Hepatocyte (in vitro differentiated cells): ENCODE measurements around the gene WNT11. TPM values are rescaled to one million over a fixed set of nuclear protein-coding genes. Genes with fewer than 3 reads are reported as not detected.

Experiments used
- DNase-seq: peaks from one replicate; pipeline ENCODE4 v3.0.0-alpha.2; 2016; ENCODE audit warnings: low spot score
- H2AFZ ChIP-seq: fragments of 200-600 bp; sonication (generic); 2 replicates; pipeline ENCODE4 v1.6.0; 2016; ENCODE audit warnings: antibody characterized with exemption, mild to moderate bottlenecking
- H3K27ac ChIP-seq: fragments of 200-600 bp; sonication (generic); 2 replicates; pipeline ENCODE4 v1.5.1; 2016; ENCODE audit warnings: mild to moderate bottlenecking
- H3K27me3 ChIP-seq: fragments of 200-600 bp; sonication (generic); 2 replicates; pipeline ENCODE4 v1.6.1; 2016
- H3K36me3 ChIP-seq: fragments of 200-600 bp; sonication (generic); replicated peaks from 2 replicates; pipeline ENCODE4 v1.5.1; 2016; ENCODE audit warnings: low read depth; ENCODE audit not compliant: insufficient read depth
- H3K4me1 ChIP-seq: fragments of 200-600 bp; sonication (generic); 2 replicates; pipeline ENCODE4 v1.5.1; 2016; ENCODE audit warnings: mild to moderate bottlenecking, moderate library complexity; ENCODE audit not compliant: insufficient read depth
- H3K4me2 ChIP-seq: fragments of 200-600 bp; sonication (generic); 2 replicates; pipeline ENCODE4 v1.6.0; 2016
- H3K4me3 ChIP-seq: fragments of 200-600 bp; sonication (generic); 2 replicates; pipeline ENCODE4 v1.5.1; 2016; ENCODE audit warnings: mild to moderate bottlenecking
- H3K79me2 ChIP-seq: fragments of 200-600 bp; sonication (generic); 2 replicates; pipeline ENCODE4 v1.6.0; 2017; ENCODE audit warnings: mild to moderate bottlenecking
- H3K9me2 ChIP-seq: fragments of 200-600 bp; sonication (generic); replicated peaks from 2 replicates; pipeline ENCODE4 v1.6.0; 2017; ENCODE audit warnings: mild to moderate bottlenecking; ENCODE audit not compliant: insufficient read depth
- H3K9me3 ChIP-seq: fragments of 200-600 bp; sonication (generic); 2 replicates; pipeline ENCODE4 v1.5.1; 2016; ENCODE audit warnings: low read depth, mild to moderate bottlenecking
- H4K20me1 ChIP-seq: fragments of 200-600 bp; sonication (generic); 2 replicates; pipeline ENCODE4 v1.6.0; 2016; ENCODE audit warnings: mild to moderate bottlenecking; ENCODE audit not compliant: insufficient read depth, poor library complexity, severe bottlenecking
- EZH2 ChIP-seq: fragments of 200-600 bp; sonication (generic); IDR thresholded peaks from 2 replicates; pipeline ENCODE4 v1.6.1; 2016; ENCODE audit warnings: antibody characterized with exemption, mild to moderate bottlenecking, borderline replicate concordance
- EZH2phosphoT487 ChIP-seq: fragments of 200-600 bp; sonication (generic); IDR thresholded peaks from one replicate; pipeline ENCODE4 v1.6.1; 2018; ENCODE audit warnings: antibody characterized with exemption, mild to moderate bottlenecking, low read depth, moderate library complexity; ENCODE audit not compliant: unreplicated experiment, severe bottlenecking
- WGBS: methylation state at CpG from one replicate; pipeline ENCODE4 v1.1.6; 2016; ENCODE audit warnings: low lambda C conversion rate; ENCODE audit errors: missing lambda C conversion rate; 5-methylcytosine and 5-hydroxymethylcytosine counted together
- polyA plus RNA-seq: library from polyadenylated mRNA; unstranded; fragments of >200 nt; fragmentation: Nextera tagmentation; extraction: Ambion mirVana; gene quantifications from 2 replicates; pipeline ENCODE4 v1.2.1, GENCODE V29; 2016
- total RNA-seq: library from RNA; depleted of rRNA; stranded (reverse); fragments of >200 nt; gene quantifications from 2 replicates; pipeline ENCODE4 v1.2.3, GENCODE V29; 2014
- TF ChIP-seq, protein P1 (sequence below): fragments of 200-600 bp; sonication (generic); IDR thresholded peaks from 2 replicates; pipeline ENCODE4 v1.5.1; 2016; ENCODE audit warnings: antibody characterized with exemption, mild to moderate bottlenecking; ENCODE audit not compliant: poor library complexity

Gene WNT11
- total and polyA plus RNA-seq, 2 experiments from 2014 or later, result 16.4 to 19.1 TPM

DNA sequence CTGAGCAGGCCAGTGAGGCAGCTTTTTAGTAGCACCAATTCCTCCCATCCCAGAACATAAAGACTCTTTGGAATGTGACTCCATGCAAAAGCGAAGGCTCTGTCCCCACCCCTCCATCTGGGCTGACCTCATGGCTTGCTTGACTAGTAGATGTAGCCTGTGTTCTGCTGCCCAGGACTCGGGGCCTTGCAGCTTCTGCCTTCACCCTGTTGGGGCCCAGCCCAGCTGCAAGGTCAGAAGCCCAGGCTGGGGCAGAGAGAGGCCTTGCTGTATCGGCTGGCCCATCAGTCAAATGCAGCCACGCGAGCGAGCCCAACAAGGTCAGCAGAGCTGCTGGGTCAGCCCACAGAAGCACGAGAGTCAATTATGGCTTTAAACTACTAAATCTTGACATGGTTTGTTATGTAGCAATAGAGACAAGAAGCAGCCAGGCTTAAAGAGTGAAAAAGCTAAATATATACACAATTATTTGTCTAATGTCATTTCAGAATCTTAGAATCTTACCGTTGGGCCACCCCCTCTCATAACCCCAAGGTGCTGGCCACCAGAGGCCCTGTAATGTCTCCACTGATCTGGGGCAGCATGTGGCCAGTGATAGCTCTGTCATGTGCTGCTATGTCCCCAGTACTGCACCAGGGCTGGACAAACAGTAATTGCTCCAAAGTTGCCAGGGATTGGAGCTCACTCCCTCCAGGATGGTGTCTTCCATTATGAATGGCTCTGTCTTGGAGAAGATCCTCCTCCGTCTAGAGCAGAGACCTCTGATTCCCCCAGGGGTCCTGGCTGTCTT lies 10.4 kb upstream of the WNT11 start:
- H2AFZ ChIP-seq, result no peak overlapping the region
- no peaks in the 10 kb centered on the region for H4K20me1 ChIP-seq
- no peaks in the 10 kb centered on the region for H3K36me3 ChIP-seq
- no peak for DNase-seq
- no peaks in the 10 kb centered on the region for H3K9me3 ChIP-seq
- H3K9me2 ChIP-seq, result no peaks in the 10 kb centered on the region
- no peak overlapping the region for H3K4me3 ChIP-seq
- no peaks in the 10 kb centered on the region for H3K4me1 ChIP-seq
- H3K27ac ChIP-seq, result no peak overlapping the region
- H3K27me3 ChIP-seq, result peaks cover 21% of the 10 kb centered on the region
- no peak overlapping the region for H3K4me2 ChIP-seq
- TF ChIP-seq, protein P1, sequence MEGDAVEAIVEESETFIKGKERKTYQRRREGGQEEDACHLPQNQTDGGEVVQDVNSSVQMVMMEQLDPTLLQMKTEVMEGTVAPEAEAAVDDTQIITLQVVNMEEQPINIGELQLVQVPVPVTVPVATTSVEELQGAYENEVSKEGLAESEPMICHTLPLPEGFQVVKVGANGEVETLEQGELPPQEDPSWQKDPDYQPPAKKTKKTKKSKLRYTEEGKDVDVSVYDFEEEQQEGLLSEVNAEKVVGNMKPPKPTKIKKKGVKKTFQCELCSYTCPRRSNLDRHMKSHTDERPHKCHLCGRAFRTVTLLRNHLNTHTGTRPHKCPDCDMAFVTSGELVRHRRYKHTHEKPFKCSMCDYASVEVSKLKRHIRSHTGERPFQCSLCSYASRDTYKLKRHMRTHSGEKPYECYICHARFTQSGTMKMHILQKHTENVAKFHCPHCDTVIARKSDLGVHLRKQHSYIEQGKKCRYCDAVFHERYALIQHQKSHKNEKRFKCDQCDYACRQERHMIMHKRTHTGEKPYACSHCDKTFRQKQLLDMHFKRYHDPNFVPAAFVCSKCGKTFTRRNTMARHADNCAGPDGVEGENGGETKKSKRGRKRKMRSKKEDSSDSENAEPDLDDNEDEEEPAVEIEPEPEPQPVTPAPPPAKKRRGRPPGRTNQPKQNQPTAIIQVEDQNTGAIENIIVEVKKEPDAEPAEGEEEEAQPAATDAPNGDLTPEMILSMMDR, result no peak
- TF ChIP-seq EZH2phosphoT487 (no peak), EZH2 (no peak)
- H3K79me2 ChIP-seq, result no peaks in the 10 kb centered on the region
- 77% methylated on average over 9 of the region's 9 CpGs for WGBS

DNA sequence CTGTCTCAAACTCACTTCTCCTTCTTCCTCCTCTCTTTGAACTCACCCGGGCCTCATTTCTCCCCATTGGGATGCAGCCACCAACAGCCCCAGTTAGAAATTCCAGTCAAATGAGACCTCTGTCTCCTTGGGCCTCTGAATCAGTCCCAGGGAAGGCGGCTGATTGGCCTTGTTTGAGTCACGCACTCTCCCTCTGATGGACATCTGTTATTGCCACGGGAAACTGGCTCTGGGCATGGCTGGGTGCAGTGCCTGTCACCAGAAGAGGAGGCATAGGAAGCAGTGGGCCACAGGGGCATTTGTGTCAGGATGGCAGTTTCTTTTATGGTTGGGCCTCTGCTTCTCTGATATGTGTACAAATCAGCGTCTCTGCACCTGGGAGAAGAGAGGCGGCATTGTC lies 9.6 kb upstream of the WNT11 start:
- DNase-seq, result no peak
- no peak overlapping the region for H3K4me3 ChIP-seq
- no peaks in the 10 kb centered on the region for H3K9me3 ChIP-seq
- peaks cover 29% of the 10 kb centered on the region for H3K27me3 ChIP-seq
- H3K27ac ChIP-seq, result no peak overlapping the region
- H3K36me3 ChIP-seq, result no peaks in the 10 kb centered on the region
- H3K79me2 ChIP-seq, result no peaks in the 10 kb centered on the region
- no peak overlapping the region for H3K4me2 ChIP-seq
- no peak overlapping the region for H2AFZ ChIP-seq
- H3K4me1 ChIP-seq, result peaks cover 1% of the 10 kb centered on the region
- H4K20me1 ChIP-seq, result no peaks in the 10 kb centered on the region
- H3K9me2 ChIP-seq, result no peaks in the 10 kb centered on the region
- TF ChIP-seq, protein P1, result no peak
- TF ChIP-seq EZH2, result no peak
- no peak for TF ChIP-seq EZH2phosphoT487
- WGBS, result 86% methylated on average over 6 of the region's 6 CpGs

DNA sequence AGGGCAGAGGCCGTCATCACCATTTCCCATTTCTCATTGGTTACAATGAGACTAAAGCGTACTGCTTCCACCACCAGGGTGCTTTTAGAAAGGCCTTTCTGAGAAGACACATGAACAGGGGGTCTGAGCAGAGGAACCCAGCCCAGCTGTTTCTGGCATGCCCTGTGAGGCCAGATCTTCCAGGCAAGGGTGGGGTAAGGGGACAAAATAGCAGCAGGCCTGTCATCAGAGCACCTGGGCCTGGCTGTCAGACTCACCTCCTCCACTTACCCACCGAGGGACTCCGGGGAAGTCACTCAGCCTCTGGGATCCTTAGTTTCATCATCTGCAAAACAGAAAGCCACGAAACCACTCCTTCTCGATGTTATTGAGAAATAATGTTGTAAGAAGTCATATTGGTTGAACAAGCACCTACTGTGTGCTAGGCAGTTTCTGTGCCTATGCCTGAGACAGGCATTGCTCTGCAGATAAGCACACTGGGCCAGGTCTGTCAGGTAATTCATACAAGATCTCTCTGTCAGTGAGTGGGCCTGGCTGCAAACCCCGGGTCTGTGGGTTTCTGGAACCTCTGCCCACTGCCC lies 8.8 kb upstream of the WNT11 start:
- 93% methylated on average over 7 of the region's 7 CpGs for WGBS
- TF ChIP-seq EZH2phosphoT487 (no peak), EZH2 (no peak)
- TF ChIP-seq, protein P1, result no peak
- no peaks in the 10 kb centered on the region for H3K36me3 ChIP-seq

More for the DNA sequence above, 8.8 kb upstream of the WNT11 start:
- Histone ChIP-seq H3K9me2 (no peaks in the 10 kb centered on the region), H3K79me2 (no peaks in the 10 kb centered on the region), H3K27me3 (peaks cover 33% of the 10 kb centered on the region), H3K9me3 (no peaks in the 10 kb centered on the region), H3K27ac (no peak overlapping the region), H3K4me1 (peaks cover 5% of the 10 kb centered on the region), H4K20me1 (no peaks in the 10 kb centered on the region), H3K4me3 (no peak overlapping the region), H2AFZ (no peak overlapping the region), H3K4me2 (no peak overlapping the region)
- DNase-seq, result no peak
